Esophagus muscularis mucosa (tissue), 4 donors: ENCODE measurements around the gene CNNM2. TPM values are rescaled to one million over a fixed set of nuclear protein-coding genes. Genes with fewer than 3 reads are reported as not detected.

ENCODE experiments used
- DNase-seq: peaks from one replicate; pipeline ENCODE4 v3.0.0-alpha.2; 2017; ENCODE audit errors: extremely low spot score
- H3K27ac ChIP-seq, 4 donors: fragments of 200-600 bp; sonication (generic); replicated peaks in 1 of 4; 1 replicate in 3 of 4; 2 replicates in 1 of 4; pipeline ENCODE4 v1.5.1; 2016 to 2019; ENCODE audit warnings: mild to moderate bottlenecking in 1 of 4
- H3K27me3 ChIP-seq, 4 donors: fragments of 200-600 bp; sonication (generic); one replicate each; pipeline versions ENCODE4 v1.5.1 to v1.6.0; 2016 to 2019
- H3K36me3 ChIP-seq, 4 donors: fragments of 200-600 bp; sonication (generic); one replicate each; pipeline ENCODE4 v1.5.1; 2016 to 2019
- H3K4me1 ChIP-seq, 4 donors: fragments of 200-600 bp; sonication (generic); one replicate each; pipeline ENCODE4 v1.5.1; 2016 to 2019
- H3K4me3 ChIP-seq, 4 donors: fragments of 200-600 bp; sonication (generic); 1 replicate in 2 of 4; 2 replicates in 2 of 4; pipeline ENCODE4 v1.5.1; 2016 to 2019; ENCODE audit warnings: mild to moderate bottlenecking in 4 of 4, moderate library complexity in 1 of 4
- H3K9me3 ChIP-seq, 4 donors: fragments of 200-600 bp; sonication (generic); 1 replicate in 3 of 4; 2 replicates in 1 of 4; pipeline ENCODE4 v1.5.1; 2016 to 2019
- CTCF ChIP-seq, 3 experiments: fragments of 200-600 bp in 2 of 3; fragments of 450-650 bp in 1 of 3; sonication (generic) in 2 of 3; IDR thresholded peaks; one replicate each; pipeline ENCODE4 v1.5.1; 2017 to 2019; ENCODE audit warnings: antibody characterized with exemption in 3 of 3, mild to moderate bottlenecking in 2 of 3, moderate library complexity in 1 of 3
- EP300 ChIP-seq: sonication (generic); formaldehyde crosslinking; IDR thresholded peaks from one replicate; pipeline ENCODE4 v1.6.1; 2017; ENCODE audit warnings: antibody characterized with exemption
- POLR2A ChIP-seq: fragments of 450-650 bp; IDR thresholded peaks from one replicate; pipeline ENCODE4 v1.6.1; 2017; ENCODE audit warnings: antibody characterized with exemption, moderate library complexity, mild to moderate bottlenecking, low read depth
- POLR2AphosphoS5 ChIP-seq, 2 donors: sonication (generic); formaldehyde crosslinking; IDR thresholded peaks; one replicate each; pipeline ENCODE4 v1.6.1; 2017; ENCODE audit warnings: antibody characterized with exemption in 2 of 2
- whole genome bisulfite sequencing: methylation state at CpG from one replicate; pipeline ENCODE4 v1.1.5; 2018; 5-methylcytosine and 5-hydroxymethylcytosine counted together
- intact Hi-C: fragments of 100-400 bp; cut with DNase I; formaldehyde crosslinking; loops from one replicate; pipeline ENCODE4 v1.15.1; 2023
- total RNA-seq, 4 donors: library from RNA; depleted of rRNA; stranded (reverse); fragments of >200 nt; gene quantifications; one replicate each; pipeline versions ENCODE4 v1.1.0 to v1.2.1, GENCODE V29; 2016

The CNNM2 gene
- total RNA-seq: 1 to 10 TPM; 4.0 to 9.3 (median 5.4) TPM

DNA sequence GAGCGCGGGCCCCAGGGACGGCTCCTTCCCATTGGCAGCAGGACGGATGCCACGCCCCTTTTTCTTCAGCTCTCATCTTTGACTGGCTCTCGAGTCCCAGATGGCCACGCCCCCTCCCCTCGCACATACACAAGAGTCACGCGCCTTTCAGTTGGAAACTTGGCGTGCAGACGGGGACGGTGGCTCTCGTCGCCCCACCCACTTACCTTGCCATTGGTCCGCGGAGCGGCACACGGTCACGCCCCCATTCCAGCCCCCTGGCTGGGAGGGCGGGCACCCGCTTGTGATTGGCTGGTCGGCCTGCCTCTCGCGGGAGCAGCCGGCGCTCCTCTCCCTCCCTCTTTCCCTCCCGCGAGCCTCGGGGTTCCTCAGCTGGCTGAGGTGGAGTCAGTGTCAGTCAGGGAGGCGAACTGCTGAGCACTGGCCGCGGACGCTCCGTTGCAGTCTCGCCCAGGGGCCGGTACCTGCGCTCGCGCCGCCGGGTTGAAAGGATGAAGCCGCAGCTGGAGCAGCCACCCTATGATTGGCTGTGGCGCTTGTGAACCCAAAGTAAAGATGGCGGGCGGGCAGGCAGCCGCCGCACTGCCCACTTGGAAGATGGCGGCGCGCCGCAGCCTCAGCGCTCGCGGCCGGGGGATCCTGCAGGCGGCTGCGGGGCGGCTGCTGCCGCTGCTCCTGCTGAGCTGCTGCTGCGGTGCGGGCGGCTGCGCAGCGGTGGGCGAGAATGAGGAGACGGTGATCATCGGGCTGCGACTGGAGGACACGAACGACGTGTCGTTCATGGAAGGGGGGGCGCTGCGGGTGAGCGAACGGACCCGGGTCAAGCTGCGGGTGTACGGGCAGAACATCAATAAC is at the start of gene CNNM2:
Gene CNNM2, plus strand, starts transcription at position 333 of the 855 bp plus-strand sequence. Its CDS starts 187 bp downstream, at position 520.
- TF ChIP-seq POLR2AphosphoS5 (IDR thresholded peaks at IDR 0.05) (peak; percentile 64 to 82), POLR2A (no peak), EP300 (no peak)
- H3K27me3 ChIP-seq: no peaks in the 10 kb centered on the region
- DNase-seq: peak; percentile 100
- peak within 1 kb of the TSS; percentile 89 to 99 (median 95) for H3K4me3 ChIP-seq
- peak within 1 kb of the TSS; percentile 87 to 96 (median 91) for H3K27ac ChIP-seq
- H3K9me3 ChIP-seq: no peaks in the 10 kb centered on the region
- 0% methylated on average over 7 of the region's 80 CpGs for WGBS
- H3K4me1 ChIP-seq: peaks cover 14 to 52% (median 51%) of the 10 kb centered on the region in 4 donors
- intact Hi-C loops: loop anchor here (2.0 to 5.0 kb wide), 3 partner anchors 134 to 327 kb away; partner anchors contain the start of genes NT5C2 and RPEL1
- no peaks in the 10 kb centered on the region for H3K36me3 ChIP-seq

- peak overlapping the region; percentile 66 to 75 (median 73) for H3K27ac ChIP-seq
- no peaks in the 10 kb centered on the region for H3K9me3 ChIP-seq
- peaks cover 0 to 24% (median 0%) of the 10 kb centered on the region in 4 donors for H3K36me3 ChIP-seq
- H3K27me3 ChIP-seq: no peaks in the 10 kb centered on the region
- peaks cover 7 to 20% (median 15%) of the 10 kb centered on the region in 4 donors for H3K4me1 ChIP-seq
- no peak for DNase-seq
- WGBS: 28% methylated on average over 5 of the region's 5 CpGs
- TF ChIP-seq POLR2A: no peak
- TF ChIP-seq CTCF (IDR thresholded peaks at IDR 0.05): no peak
- TF ChIP-seq POLR2AphosphoS5 (IDR thresholded peaks at IDR 0.05): no peak
- TF ChIP-seq EP300: no peak
- H3K4me3 ChIP-seq: peak overlapping the region; percentile 64 to 77 (median 70)
- intact Hi-C loops: no loop called here
These were observed 49.2 kb upstream of the CNNM2 start for GRCh38 chr10:102868911-102869257.

DNA sequence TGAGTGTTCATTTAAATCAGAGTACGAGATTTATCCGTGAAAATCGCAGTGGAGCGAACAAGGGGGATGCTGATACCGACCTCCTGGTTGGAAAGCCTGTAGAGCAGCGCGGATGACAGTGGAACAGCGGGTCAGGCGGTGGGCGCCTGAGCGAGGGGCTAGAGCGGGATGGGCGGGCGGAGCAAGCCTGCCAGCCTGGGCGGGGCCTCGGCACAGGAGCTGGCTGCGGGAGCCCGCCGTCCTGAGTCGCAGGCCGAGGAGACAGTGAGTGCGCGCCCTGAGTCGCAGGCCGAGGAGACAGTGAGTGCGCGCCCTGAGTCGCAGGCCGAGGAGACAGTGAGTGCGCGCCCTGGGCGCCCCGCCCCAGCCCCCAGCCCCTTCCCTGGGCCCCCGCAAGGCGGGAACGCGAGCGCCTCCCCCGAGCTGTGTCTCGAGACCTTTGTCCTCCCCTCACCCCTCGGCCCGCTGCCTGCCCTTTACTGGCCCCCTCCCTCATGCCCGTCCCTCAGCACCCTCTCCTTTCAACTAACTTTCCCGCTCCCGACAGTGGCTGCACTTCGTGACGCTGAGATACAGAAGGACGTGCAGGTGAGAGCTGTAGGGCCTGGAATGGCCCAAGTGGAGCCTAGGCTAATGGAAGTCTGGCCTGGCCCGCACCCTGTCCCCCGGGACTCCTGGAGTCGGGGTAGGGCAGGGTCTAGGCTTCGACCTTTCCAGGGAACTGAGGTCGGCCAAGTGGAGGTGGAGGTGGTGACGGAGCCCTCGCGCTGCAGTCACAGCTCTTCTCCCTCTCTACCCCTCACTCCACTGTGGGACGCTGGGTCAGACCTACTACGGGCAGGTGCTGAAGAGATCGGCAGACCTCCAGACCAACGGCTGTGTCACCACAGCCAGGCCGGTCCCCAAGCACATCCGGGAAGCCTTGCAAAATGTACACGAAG is 48.6 kb upstream of the CNNM2 start, which contains the start of gene AS3MT:
Gene AS3MT, plus strand, starts transcription at position 213 of the 941 bp plus-strand sequence. Its CDS starts 123 bp downstream, at position 336.
- Histone ChIP-seq H3K4me3 (peak within 1 kb of the TSS; percentile 64 to 77 (median 70)), H3K27me3 (no peaks in the 10 kb centered on the region), H3K27ac (peak within 1 kb of the TSS; percentile 66 to 75 (median 73)), H3K9me3 (no peaks in the 10 kb centered on the region), H3K4me1 (peaks cover 7 to 20% (median 15%) of the 10 kb centered on the region in 4 donors), H3K36me3 (peaks cover 0 to 25% (median under 1%) of the 10 kb centered on the region in 4 donors)
- DNase-seq: no peak
- intact Hi-C loops: no loop called here
- 9% methylated on average over 33 of the region's 63 CpGs for WGBS
- no peak for TF ChIP-seq CTCF (IDR thresholded peaks at IDR 0.05)
- peak; percentile 18 to 22 for TF ChIP-seq POLR2AphosphoS5 (IDR thresholded peaks at IDR 0.05)

DNA sequence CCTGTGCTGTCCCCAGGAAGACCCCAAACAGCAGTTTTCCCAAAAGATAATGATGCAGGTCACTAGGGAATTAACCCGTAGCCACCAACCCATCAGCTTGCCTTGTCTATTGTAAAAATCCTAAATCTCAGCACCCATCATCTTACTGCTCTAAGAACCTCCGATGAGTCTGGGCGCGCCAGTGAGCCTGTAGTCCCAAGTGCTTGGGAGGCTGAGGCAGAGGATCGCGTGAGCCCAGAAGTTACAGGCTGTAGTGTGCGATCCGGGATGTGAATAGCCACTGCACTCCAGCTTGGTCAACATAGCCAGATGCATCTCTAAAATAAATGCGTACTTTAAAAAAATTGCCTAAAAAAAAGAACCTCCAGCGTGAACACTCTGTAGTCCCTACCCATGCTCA is 47.9 kb upstream of the CNNM2 start:
- TF ChIP-seq POLR2A (no peak), CTCF (IDR thresholded peaks at IDR 0.05) (no peak), POLR2AphosphoS5 (IDR thresholded peaks at IDR 0.05) (no peak), EP300 (no peak)
- Histone ChIP-seq H3K9me3 (no peaks in the 10 kb centered on the region), H3K27me3 (no peaks in the 10 kb centered on the region), H3K36me3 (peaks cover 0 to 29% (median 4%) of the 10 kb centered on the region in 4 donors), H3K27ac (no peak overlapping the region), H3K4me1 (peaks cover 7 to 20% (median 15%) of the 10 kb centered on the region in 4 donors), H3K4me3 (peak overlapping the region; percentile 64 to 77 (median 70))
- intact Hi-C loops: no loop called here
- DNase-seq: no peak
- WGBS: 90% methylated on average over 10 of the region's 10 CpGs
